22Rv1 (cell line): ENCODE results near the gene FNBP1L.

Source experiments
- H3K27ac ChIP-seq: fragments of 450-650 bp; 2 replicates; pipeline ENCODE4 v1.5.1; 2017
- ZFX ChIP-seq: fragments of 450-650 bp; IDR thresholded peaks from 2 replicates; pipeline ENCODE4 v1.6.1; 2017; ENCODE audit warnings: antibody characterized with exemption, borderline replicate concordance
- TF ChIP-seq, protein P1 (sequence below): fragments of 450-650 bp; IDR thresholded peaks from 2 replicates; pipeline ENCODE4 v1.5.1; 2017; ENCODE audit warnings: mild to moderate bottlenecking

FNBP1L gene

DNA sequence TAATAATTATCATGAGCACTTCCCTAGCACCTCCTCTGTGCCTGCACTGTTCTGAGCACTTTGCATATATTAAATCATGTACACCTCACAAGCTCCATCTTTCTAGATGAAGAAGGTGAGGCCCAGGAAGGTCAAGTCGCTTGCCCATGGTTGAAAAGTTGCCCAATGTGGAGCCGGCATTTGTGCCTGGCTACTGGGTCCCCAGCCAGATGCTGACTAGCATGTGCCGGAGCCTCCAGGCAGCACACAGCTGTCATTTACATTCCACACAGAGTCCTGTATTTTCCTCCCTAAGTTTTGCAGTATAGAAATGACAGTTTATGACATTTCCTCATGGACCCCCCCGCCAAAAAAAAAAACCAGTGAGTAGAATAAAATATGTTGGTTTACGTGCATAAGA is 139.4 kb downstream of the FNBP1L start:
- TF ChIP-seq ZFX = no peak
- TF ChIP-seq, protein P1, sequence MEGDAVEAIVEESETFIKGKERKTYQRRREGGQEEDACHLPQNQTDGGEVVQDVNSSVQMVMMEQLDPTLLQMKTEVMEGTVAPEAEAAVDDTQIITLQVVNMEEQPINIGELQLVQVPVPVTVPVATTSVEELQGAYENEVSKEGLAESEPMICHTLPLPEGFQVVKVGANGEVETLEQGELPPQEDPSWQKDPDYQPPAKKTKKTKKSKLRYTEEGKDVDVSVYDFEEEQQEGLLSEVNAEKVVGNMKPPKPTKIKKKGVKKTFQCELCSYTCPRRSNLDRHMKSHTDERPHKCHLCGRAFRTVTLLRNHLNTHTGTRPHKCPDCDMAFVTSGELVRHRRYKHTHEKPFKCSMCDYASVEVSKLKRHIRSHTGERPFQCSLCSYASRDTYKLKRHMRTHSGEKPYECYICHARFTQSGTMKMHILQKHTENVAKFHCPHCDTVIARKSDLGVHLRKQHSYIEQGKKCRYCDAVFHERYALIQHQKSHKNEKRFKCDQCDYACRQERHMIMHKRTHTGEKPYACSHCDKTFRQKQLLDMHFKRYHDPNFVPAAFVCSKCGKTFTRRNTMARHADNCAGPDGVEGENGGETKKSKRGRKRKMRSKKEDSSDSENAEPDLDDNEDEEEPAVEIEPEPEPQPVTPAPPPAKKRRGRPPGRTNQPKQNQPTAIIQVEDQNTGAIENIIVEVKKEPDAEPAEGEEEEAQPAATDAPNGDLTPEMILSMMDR = no peak
- H3K27ac ChIP-seq = no peak overlapping the region

DNA sequence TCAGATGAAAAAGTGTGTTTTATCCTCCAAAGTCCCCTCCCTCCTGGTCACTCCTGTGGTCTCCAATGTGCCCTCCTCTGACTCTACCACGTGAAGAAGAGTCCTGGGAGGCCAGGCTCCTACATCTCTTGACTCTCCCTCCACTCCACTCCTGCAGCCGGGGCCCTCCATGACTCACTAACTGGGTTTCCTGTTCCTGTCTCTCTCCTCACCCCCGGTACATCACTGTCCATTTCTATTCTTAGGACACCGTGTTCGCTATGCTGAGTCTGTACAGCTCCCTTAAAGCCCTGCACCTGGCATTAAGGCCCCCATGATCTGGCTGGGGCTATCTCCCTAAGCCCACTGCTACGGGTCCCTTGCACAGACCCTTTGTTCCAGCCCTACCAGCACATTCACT is 140.3 kb downstream of the FNBP1L start:
- no peak overlapping the region for H3K27ac ChIP-seq
- TF ChIP-seq ZFX = no peak
- TF ChIP-seq, protein P1 = no peak

DNA sequence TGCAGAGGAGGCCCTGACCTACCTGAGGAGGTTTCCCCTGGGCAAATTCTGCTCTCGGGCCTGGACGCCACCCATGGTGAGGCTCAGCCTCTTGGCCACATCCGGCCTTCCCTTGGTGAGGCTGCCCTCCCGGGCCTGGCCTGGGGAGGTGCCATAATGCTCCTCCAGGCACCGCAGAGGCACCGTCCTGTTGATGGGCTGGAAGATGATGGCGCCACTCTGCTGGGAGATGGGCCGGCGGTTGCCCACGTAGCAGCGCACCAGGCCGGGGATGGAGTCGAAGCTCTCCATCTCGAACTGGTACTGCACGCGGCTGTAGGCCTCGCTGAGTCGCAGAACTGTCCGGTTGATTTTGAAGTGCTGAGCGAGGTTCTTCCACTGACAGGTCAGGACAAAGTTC is 141.0 kb downstream of the FNBP1L start:
- H3K27ac ChIP-seq = no peak overlapping the region
- TF ChIP-seq, protein P1 = no peak
- TF ChIP-seq ZFX = no peak

DNA sequence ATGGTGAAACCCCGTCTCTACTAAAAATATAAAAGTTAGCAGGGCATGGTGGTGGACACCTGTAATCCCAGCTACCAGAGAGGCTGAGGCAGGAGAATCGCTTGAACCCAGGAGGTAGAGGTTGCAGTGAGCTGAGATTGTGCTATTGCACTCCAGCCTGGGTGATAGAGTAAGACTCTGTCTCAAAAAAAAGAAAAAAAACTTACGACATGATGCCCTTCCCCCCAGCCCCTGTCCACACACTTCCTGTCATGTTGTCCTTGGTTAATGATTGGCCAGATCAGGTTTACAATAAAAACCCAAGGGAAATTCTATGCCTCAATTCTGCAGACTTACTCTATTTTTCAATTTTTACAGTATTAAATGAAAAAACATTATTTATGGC is 143.4 kb downstream of the FNBP1L start:
- H3K27ac ChIP-seq = peak overlapping the region; percentile 87

DNA sequence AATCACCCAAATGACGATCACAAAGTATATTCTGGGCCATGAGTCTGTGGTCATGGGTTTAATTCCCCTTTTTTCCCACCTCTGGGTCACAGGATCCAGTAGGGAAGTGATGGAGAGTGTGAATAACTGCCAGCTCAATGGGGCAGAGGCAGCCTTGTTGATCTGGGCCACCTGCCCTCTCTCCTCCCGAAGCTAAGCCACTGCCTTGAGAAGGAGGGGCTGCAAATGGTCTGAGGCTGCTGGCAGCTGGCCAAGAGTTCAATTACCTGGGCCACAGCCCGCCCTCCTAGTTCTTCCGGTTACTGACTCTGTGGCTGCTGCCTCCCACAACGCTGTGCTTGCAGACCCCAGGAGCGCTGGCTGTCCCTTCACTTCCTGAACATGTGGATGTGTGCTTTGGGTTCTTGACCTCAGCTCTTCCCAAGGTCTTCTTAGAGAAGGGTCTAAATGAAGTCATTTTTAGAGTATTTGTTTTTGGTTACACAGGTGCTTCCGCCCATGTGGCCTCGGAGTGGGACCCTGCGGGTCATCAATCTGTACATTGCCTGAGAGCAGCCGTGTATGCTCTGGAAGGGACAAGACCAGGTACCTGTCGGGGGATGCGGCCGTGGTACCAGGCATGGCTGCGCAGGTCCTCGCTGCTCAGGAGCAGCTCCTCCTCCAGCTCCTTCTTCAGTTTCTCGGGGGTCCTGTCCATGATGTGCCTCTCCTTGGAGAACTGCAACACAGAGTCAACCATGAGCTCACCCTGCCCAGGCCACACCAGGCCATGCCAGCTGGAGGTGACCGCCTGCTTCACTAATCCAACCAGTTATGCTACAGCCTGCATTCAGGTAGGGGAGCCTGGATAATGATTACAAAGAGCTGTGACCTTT is 144.0 kb downstream of the FNBP1L start:
- peak overlapping the region; percentile 87 for H3K27ac ChIP-seq
- TF ChIP-seq, protein P1 = no peak
- no peak for TF ChIP-seq ZFX

DNA sequence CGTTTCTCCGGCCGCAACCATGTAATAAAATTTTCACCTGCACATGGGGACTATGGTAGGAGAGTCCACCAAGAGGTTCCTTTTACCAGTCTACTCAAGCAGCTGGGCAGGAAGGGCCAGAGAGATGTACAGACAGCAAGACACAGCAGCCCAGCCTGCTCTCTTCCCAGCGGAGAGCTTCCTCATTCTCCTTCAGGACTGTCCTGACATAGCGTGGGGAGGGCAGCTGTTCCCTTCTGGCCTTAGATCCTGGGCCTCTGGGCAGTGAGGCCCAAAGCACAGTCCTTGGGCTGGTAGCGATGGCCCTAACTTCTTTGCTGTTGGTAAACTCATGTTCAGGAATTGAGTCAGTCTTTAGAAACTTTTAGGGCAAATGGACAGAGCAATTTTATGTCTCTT is 144.6 kb downstream of the FNBP1L start:
- TF ChIP-seq ZFX = no peak
- TF ChIP-seq, protein P1 = no peak

DNA sequence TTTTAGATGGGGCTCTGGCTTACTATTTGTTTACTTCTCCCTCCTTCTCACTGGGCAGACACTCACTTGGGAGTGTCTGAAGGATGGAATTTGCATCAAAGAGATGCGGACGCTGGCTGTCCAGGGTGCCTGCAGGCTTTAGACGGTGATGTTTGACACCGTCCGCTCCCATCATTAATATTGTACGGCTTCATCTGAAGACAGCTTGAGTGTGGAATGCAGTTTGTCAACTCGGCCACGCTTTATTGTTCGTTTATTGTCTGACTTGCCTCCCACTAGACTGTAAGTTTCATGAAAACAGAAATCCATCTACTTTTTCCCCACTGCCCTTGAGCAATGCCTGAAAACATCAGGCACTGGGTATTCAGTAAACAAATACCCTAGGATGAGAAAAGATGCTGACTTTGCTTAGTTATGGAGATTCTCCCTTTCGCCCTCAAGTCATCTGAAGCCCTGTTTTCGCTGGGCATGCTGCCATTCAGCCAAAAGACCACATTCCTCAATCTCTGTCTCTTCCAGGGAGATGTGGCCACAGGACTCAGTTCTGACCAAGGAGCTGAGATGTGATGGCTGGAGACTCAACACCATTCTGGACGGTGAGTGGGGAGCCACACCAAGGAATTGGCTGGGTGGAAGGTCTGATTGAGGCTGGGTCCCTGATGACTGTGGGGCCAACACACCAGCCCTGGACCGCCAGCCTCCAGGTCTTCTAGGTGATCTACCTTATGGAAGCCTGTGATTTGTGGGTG is 146.1 kb downstream of the FNBP1L start:
- H3K27ac ChIP-seq = no peak overlapping the region
- TF ChIP-seq, protein P1 = no peak
- no peak for TF ChIP-seq ZFX

More for the DNA sequence above, 144.6 kb downstream of the FNBP1L start:
- H3K27ac ChIP-seq = peak overlapping the region; percentile 87
